Tongue (tissue), 2 donors: ENCODE data around the gene PRDM15. TPM values are rescaled to one million over a fixed set of nuclear protein-coding genes. Genes with fewer than 3 reads are reported as not detected.
A peak's percentile ranks its signal among the peaks of the same experiment; 100 is the strongest.
"Not testable (repeated sequence)": the region's sequence is repeated elsewhere in the genome, so short reads cannot be mapped to it uniquely, and the experiment has no call there.

Experiments used
- DNase-seq: peaks from one replicate; pipeline ENCODE4 v3.0.0-alpha.2; 2015
- total RNA-seq: library from RNA; depleted of rRNA; stranded (reverse); fragments of >200 nt; gene quantifications from one replicate; pipeline ENCODE4 v1.2.3, GENCODE V29; 2014

PRDM15 gene
- total RNA-seq, 1 donor from 2014 or later, result 7.0 TPM

GRCh38 chr21:41804381-41804780 lies 74.8 kb downstream of the PRDM15 start:
- DNase-seq, result no peak

GRCh38 chr21:41803316-41803715 lies 75.8 kb downstream of the PRDM15 start:
- DNase-seq, result no peak

GRCh38 chr21:41802684-41803083 lies 76.5 kb downstream of the PRDM15 start:
- DNase-seq, result peak; percentile 66

- DNase-seq, result no peak
Measured at GRCh38 chr21:41802198-41802584, 77.0 kb downstream of the PRDM15 start.

- peak; percentile 56 for DNase-seq
Measured at GRCh38 chr21:41801321-41802197, 77.6 kb downstream of the PRDM15 start.

GRCh38 chr21:41800425-41801320 lies 78.5 kb downstream of the PRDM15 start:
- peak; percentile 74 for DNase-seq

- DNase-seq, result no peak
Measured at GRCh38 chr21:41799763-41800162, 79.4 kb downstream of the PRDM15 start.

GRCh38 chr21:41798326-41798725 lies 80.8 kb downstream of the PRDM15 start:
- no peak for DNase-seq

GRCh38 chr21:41796476-41797080 lies 82.6 kb downstream of the PRDM15 start:
- DNase-seq, result no peak

GRCh38 chr21:41795726-41796125 lies 83.4 kb downstream of the PRDM15 start:
- no peak for DNase-seq

- DNase-seq, result no peak
Measured at GRCh38 chr21:41794600-41794999, 84.5 kb downstream of the PRDM15 start.

- no peak for DNase-seq
Measured at GRCh38 chr21:41792711-41793110, 86.4 kb downstream of the PRDM15 start.

GRCh38 chr21:41786509-41786987 lies 92.6 kb downstream of the PRDM15 start:
- no peak for DNase-seq

GRCh38 chr21:41785262-41785661 lies 93.9 kb downstream of the PRDM15 start:
- not testable (repeated sequence) for DNase-seq

- DNase-seq, result no peak
Measured at GRCh38 chr21:41784456-41785102, 94.6 kb downstream of the PRDM15 start.

- DNase-seq, result peak; percentile 51
Measured at GRCh38 chr21:41783476-41784180, 95.5 kb downstream of the PRDM15 start.

GRCh38 chr21:41781050-41781410 lies 98.1 kb downstream of the PRDM15 start:
- no peak for DNase-seq

- DNase-seq, result no peak
Measured at GRCh38 chr21:41780337-41781049, 98.7 kb downstream of the PRDM15 start.

GRCh38 chr21:41779659-41780058 lies 99.5 kb downstream of the PRDM15 start:
- peak; percentile 37 for DNase-seq

- no peak for DNase-seq
Measured at GRCh38 chr21:41778930-41779600, 100.1 kb downstream of the PRDM15 start.
